Measurements from ENCODE around the gene NR5A2. TPM values are rescaled to one million over a fixed set of nuclear protein-coding genes. Genes with fewer than 3 reads are reported as not detected.
A peak's percentile ranks its signal among the peaks of the same experiment; 100 is the strongest.

Gene NR5A2
- total RNA-seq, 1 experiment from 2014 or later, result 2.1 TPM

- no peaks in the 10 kb centered on the region for H4K20me1 ChIP-seq (ENCODE audit: insufficient read depth)
- H3K27ac ChIP-seq, result no peak overlapping the region
- H3K4me2 ChIP-seq, result no peak overlapping the region
- intact Hi-C loops (cut with micrococcal nuclease; ENCODE audit: unreplicated experiment), result no loop called here
- 0 out of 2 replicates have a peak, but pooled peaks cover 5% of the 10 kb centered on the region for H3K4me1 ChIP-seq (replicated peaks; ENCODE audit: insufficient read depth)
- DNase-seq, result peak in 1 of 2 experiments; percentile 35
- no peak for TF ChIP-seq CTCF (conservative IDR thresholded peaks at IDR 0.05)
- TF ChIP-seq EZH2 (IDR thresholded peaks at IDR 0.05; ENCODE audit: low read depth), result no peak
- H2AFZ ChIP-seq, result 0 out of 2 replicates have a peak overlapping the region, but pooled peaks have one; percentile 33
- H3K79me2 ChIP-seq (ENCODE audit: low read depth), result no peaks in the 10 kb centered on the region
- no peaks in the 10 kb centered on the region for H3F3A ChIP-seq (ENCODE audit: insufficient read depth, low read depth)
- no peaks in the 10 kb centered on the region for H3K9me2 ChIP-seq (ENCODE audit: insufficient read depth)
- no TSS peak for BruUV-seq (replicated peaks)
- POLR2A ChIA-PET (ENCODE audit: unreplicated experiment), result no interaction called here
- no peak overlapping the region for H3K4me3 ChIP-seq
- no peaks in the 10 kb centered on the region for H3K36me3 ChIP-seq (ENCODE audit: low read depth)
- no peaks in the 10 kb centered on the region for H3K27me3 ChIP-seq (ENCODE audit: insufficient read depth, low read depth)
- CTCF ChIA-PET, result no interaction called here
- no peaks in the 10 kb centered on the region for H3K9me3 ChIP-seq (ENCODE audit: insufficient read depth, low read depth)
Observed at GRCh38 chr1:200021577-200022238, 5.8 kb upstream of the NR5A2 start.

- Histone ChIP-seq H3K9me2 (ENCODE audit: insufficient read depth) (no peaks in the 10 kb centered on the region), H3K9me3 (ENCODE audit: insufficient read depth, low read depth) (no peaks in the 10 kb centered on the region), H3K4me3 (no peak overlapping the region), H3K79me2 (ENCODE audit: low read depth) (no peaks in the 10 kb centered on the region), H3K4me2 (no peak overlapping the region), H3K36me3 (ENCODE audit: low read depth) (no peaks in the 10 kb centered on the region), H3F3A (ENCODE audit: insufficient read depth, low read depth) (peaks cover 2% of the 10 kb centered on the region; the same call in 1 of the 2 replicates), H3K27me3 (ENCODE audit: insufficient read depth, low read depth) (no peaks in the 10 kb centered on the region), H2AFZ (no peak overlapping the region), H3K27ac (no peak overlapping the region), H3K4me1 (replicated peaks; ENCODE audit: insufficient read depth) (peaks cover 6% of the 10 kb centered on the region; the same call in 1 of the 2 replicates), H4K20me1 (ENCODE audit: insufficient read depth) (no peaks in the 10 kb centered on the region)
- ChIA-PET POLR2A (ENCODE audit: unreplicated experiment) (no interaction called here), CTCF (no interaction called here)
- BruUV-seq (replicated peaks), result no TSS peak
- no peak for DNase-seq
- intact Hi-C loops (cut with micrococcal nuclease; ENCODE audit: unreplicated experiment), result no loop called here
- TF ChIP-seq EZH2 (IDR thresholded peaks at IDR 0.05; ENCODE audit: low read depth) (no peak), CTCF (conservative IDR thresholded peaks at IDR 0.05) (no peak)
Observed at GRCh38 chr1:200022239-200022804, 5.2 kb upstream of the NR5A2 start.

- H4K20me1 ChIP-seq (ENCODE audit: insufficient read depth), result no peaks in the 10 kb centered on the region
- DNase-seq, result no peak
- H3K9me3 ChIP-seq (ENCODE audit: insufficient read depth, low read depth), result no peaks in the 10 kb centered on the region
- peaks cover 10% of the 10 kb centered on the region for H3F3A ChIP-seq (ENCODE audit: insufficient read depth, low read depth)
- H3K9me2 ChIP-seq (ENCODE audit: insufficient read depth), result no peaks in the 10 kb centered on the region
- peaks cover 22% of the 10 kb centered on the region for H3K4me1 ChIP-seq (replicated peaks; ENCODE audit: insufficient read depth)
- H3K36me3 ChIP-seq (ENCODE audit: low read depth), result no peaks in the 10 kb centered on the region
- peak overlapping the region; percentile 40 for H3K27ac ChIP-seq
- ChIA-PET CTCF (interaction anchor here (0.6 kb wide), 2 partner anchors 28 to 1126 kb away, joined by 5 to 7 read pairs; partner anchors contain the start of gene TMEM9), POLR2A (ENCODE audit: unreplicated experiment) (interaction anchor here (0.5 to 0.7 kb wide), 4 partner anchors 9 to 1807 kb away, joined by 3 to 11 read pairs (median 8); no protein-coding TSS in a partner anchor)
- H2AFZ ChIP-seq, result peak overlapping the region; percentile 92
- H3K4me3 ChIP-seq, result peak overlapping the region; percentile 77
- no peaks in the 10 kb centered on the region for H3K27me3 ChIP-seq (ENCODE audit: insufficient read depth, low read depth)
- H3K79me2 ChIP-seq (ENCODE audit: low read depth), result no peaks in the 10 kb centered on the region
- TF ChIP-seq CTCF (conservative IDR thresholded peaks at IDR 0.05), result no peak
- TF ChIP-seq EZH2 (IDR thresholded peaks at IDR 0.05; ENCODE audit: low read depth), result no peak
- intact Hi-C loops (cut with micrococcal nuclease; ENCODE audit: unreplicated experiment), result loop anchor here (5.0 kb wide), 1 partner anchor 341 kb away; no protein-coding TSS in a partner anchor
- H3K4me2 ChIP-seq, result peak overlapping the region; percentile 92
- TSS peak; percentile 77 for BruUV-seq (replicated peaks)
Observed at GRCh38 chr1:200028586-200029034, 1.1 kb downstream of the NR5A2 start.

Data from PC-9 (cell line).